HG03175 (cell line): ENCODE data around the gene SEMA6A.
A peak's percentile ranks its signal among the peaks of the same experiment; 100 is the strongest.

Experiments
- ATAC-seq: cut with Tn5 transposase; IDR thresholded peaks from one replicate; pipeline ENCODE4 v1.9.1; 2021; ENCODE audit warnings: mild to moderate bottlenecking, moderate library complexity; ENCODE audit not compliant: unreplicated experiment

The SEMA6A gene

GRCh38 chr5:116577064-116577788, 2.6 kb upstream of the SEMA6A start:
- ATAC-seq, result peak; percentile 55

- peak; percentile 50 for ATAC-seq
These were observed 1.6 kb upstream of the SEMA6A start for GRCh38 chr5:116576053-116576713.

GRCh38 chr5:116575326-116576052, 866 bp upstream of the SEMA6A start:
- ATAC-seq, result no peak

- no peak for ATAC-seq
These were observed 789 bp downstream of the SEMA6A start for GRCh38 chr5:116573702-116574366.

- ATAC-seq, result no peak
These were observed 1.3 kb downstream of the SEMA6A start for GRCh38 chr5:116573279-116573701.

- no peak for ATAC-seq
These were observed 2.0 kb downstream of the SEMA6A start for GRCh38 chr5:116572350-116573278.

- no peak for ATAC-seq
These were observed 2.9 kb downstream of the SEMA6A start for GRCh38 chr5:116571568-116572349.

- no peak for ATAC-seq
These were observed 4.6 kb downstream of the SEMA6A start for GRCh38 chr5:116569999-116570398.

- no peak for ATAC-seq
These were observed 7.5 kb downstream of the SEMA6A start for GRCh38 chr5:116567106-116567505.

- ATAC-seq, result peak; percentile 84
These were observed 8.4 kb downstream of the SEMA6A start for GRCh38 chr5:116566251-116566650.

GRCh38 chr5:116564756-116565490, 9.7 kb downstream of the SEMA6A start:
- ATAC-seq, result no peak

GRCh38 chr5:116564312-116564711, 10.3 kb downstream of the SEMA6A start:
- ATAC-seq, result no peak

GRCh38 chr5:116563736-116564308, 10.8 kb downstream of the SEMA6A start:
- ATAC-seq, result no peak

GRCh38 chr5:116562669-116563068, 12.0 kb downstream of the SEMA6A start:
- no peak for ATAC-seq

GRCh38 chr5:116561658-116562057, 13.0 kb downstream of the SEMA6A start:
- no peak for ATAC-seq

- ATAC-seq, result no peak
These were observed 14.9 kb downstream of the SEMA6A start for GRCh38 chr5:116559673-116560164.

- ATAC-seq, result no peak
These were observed 15.4 kb downstream of the SEMA6A start for GRCh38 chr5:116559239-116559638.

GRCh38 chr5:116557669-116558271, 16.9 kb downstream of the SEMA6A start:
- ATAC-seq, result peak; percentile 49
